Esophagus squamous epithelium (tissue), 4 donors: ENCODE measurements around the gene CDH20.

ENCODE experiments used
- CTCF ChIP-seq, 6 experiments: fragments of 450-650 bp in 4 of 6; fragments of 200-600 bp in 2 of 6; sonication (generic) in 2 of 6; IDR thresholded peaks; one replicate each; pipeline ENCODE4 v1.5.1; 2016 to 2019; ENCODE audit warnings: antibody characterized with exemption in 6 of 6, mild to moderate bottlenecking in 4 of 6, moderate library complexity in 4 of 6
- POLR2A ChIP-seq, 4 donors: fragments of 450-650 bp; IDR thresholded peaks; one replicate each; pipeline ENCODE4 v1.6.1; 2017; ENCODE audit warnings: antibody characterized with exemption in 4 of 4, mild to moderate bottlenecking in 4 of 4, moderate library complexity in 3 of 4

GRCh38 chr18:61413396-61413795 lies 80.2 kb downstream of the CDH20 start:
- no peak for TF ChIP-seq CTCF (IDR thresholded peaks at IDR 0.05)
- TF ChIP-seq POLR2A (IDR thresholded peaks at IDR 0.05): no peak
